Measurements from ENCODE around the gene SAP30BP. TPM values are rescaled to one million over a fixed set of nuclear protein-coding genes. Genes with fewer than 3 reads are reported as not detected.
A peak's percentile ranks its signal among the peaks of the same experiment; 100 is the strongest.

SAP30BP gene
- total RNA-seq, 1 experiment from 2014 or later, result 89.7 TPM

DNA sequence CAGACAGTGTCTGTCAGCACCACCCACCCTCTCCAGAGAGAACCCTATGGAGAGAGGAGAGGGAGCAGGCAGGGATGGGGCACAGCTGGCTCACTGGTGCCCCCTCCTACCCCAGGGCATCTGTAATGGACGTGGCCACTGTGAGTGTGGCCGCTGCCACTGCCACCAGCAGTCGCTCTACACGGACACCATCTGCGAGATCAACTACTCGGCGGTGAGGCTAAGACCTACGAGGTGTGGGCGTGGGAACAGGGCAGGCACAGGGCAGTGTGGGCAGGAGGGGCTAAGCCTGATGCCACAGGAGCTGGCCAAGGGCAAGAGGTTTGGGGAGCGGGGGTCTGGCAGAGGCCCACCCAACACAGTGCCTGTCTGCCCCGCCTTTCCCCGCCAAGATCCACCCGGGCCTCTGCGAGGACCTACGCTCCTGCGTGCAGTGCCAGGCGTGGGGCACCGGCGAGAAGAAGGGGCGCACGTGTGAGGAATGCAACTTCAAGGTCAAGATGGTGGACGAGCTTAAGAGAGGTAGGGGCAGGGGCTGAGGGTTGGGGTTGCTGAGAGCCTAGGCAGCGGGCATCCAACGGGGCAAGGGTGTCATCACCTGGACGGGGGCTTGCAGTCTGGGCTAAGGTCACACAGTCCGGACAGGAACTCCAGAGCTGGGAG lies 69.2 kb downstream of the SAP30BP start:
- Histone ChIP-seq H2BK12ac (ENCODE audit: insufficient read length, low read depth, low read length) (no peak overlapping the region), H3K27ac (ENCODE audit: insufficient read length, low read depth, low read length) (no peak overlapping the region), H2BK15ac (ENCODE audit: low read depth, low read length) (no peak overlapping the region), H3K4me2 (ENCODE audit: insufficient read depth, insufficient read length, low read length) (no peak overlapping the region), H2BK5ac (ENCODE audit: insufficient read length, low read length) (no peak overlapping the region), H3K56ac (ENCODE audit: insufficient read length, low read depth, low read length) (no peak overlapping the region), H2BK120ac (ENCODE audit: low read depth, low read length, poor library complexity, severe bottlenecking) (no peak overlapping the region), H2AFZ (ENCODE audit: low read length) (no peak overlapping the region), H4K91ac (ENCODE audit: insufficient read length, low read depth, low read length) (no peak overlapping the region), H3K79me2 (ENCODE audit: insufficient read depth, low read length) (no peaks in the 10 kb centered on the region), H3K23me2 (ENCODE audit: insufficient read length, low read depth, low read length, poor library complexity, severe bottlenecking) (no peaks in the 10 kb centered on the region), H3K18ac (ENCODE audit: insufficient read length, low read depth, low read length) (no peak overlapping the region), H3K27me3 (ENCODE audit: insufficient read depth, low read length) (no peaks in the 10 kb centered on the region), H3K79me1 (ENCODE audit: insufficient read depth, low read depth, low read length, poor library complexity, severe bottlenecking) (no peaks in the 10 kb centered on the region), H4K20me1 (ENCODE audit: control insufficient read depth, insufficient read depth, insufficient read length) (no peaks in the 10 kb centered on the region), H3K23ac (ENCODE audit: insufficient read length, low read depth, low read length) (no peak overlapping the region), H3K9me3 (ENCODE audit: control insufficient read depth, low read depth, low read length) (no peaks in the 10 kb centered on the region), H2BK20ac (ENCODE audit: low read depth, low read length, poor library complexity, severe bottlenecking) (no peak overlapping the region), H4K8ac (replicated peaks; ENCODE audit: insufficient read length, low read depth, low read length) (no peak overlapping the region), H3T11ph (ENCODE audit: low read length) (no peak overlapping the region), H2AK5ac (ENCODE audit: insufficient read length, low read length) (no peak overlapping the region), H3K4ac (ENCODE audit: low read depth, low read length) (no peak overlapping the region), H3K9ac (ENCODE audit: extremely low read depth, insufficient read length, low read length) (no peak overlapping the region), H4K5ac (ENCODE audit: insufficient read length, low read depth, low read length) (no peak overlapping the region), H3K14ac (ENCODE audit: insufficient read depth, low read length) (no peak overlapping the region), H3K4me1 (ENCODE audit: insufficient read depth, low read length) (no peaks in the 10 kb centered on the region)
- Mint-ChIP-seq H3K4me1 (peaks cover 7% of the 10 kb centered on the region in 2 experiments), H3K36me3 (ENCODE audit: insufficient read depth in 1 of 3, low read depth in 3 of 3) (no peaks in the 10 kb centered on the region), H3K27me3 (ENCODE audit: low read depth) (no peaks in the 10 kb centered on the region), H3K9me3 (no peaks in the 10 kb centered on the region), H3K27ac (peak overlapping the region in 2 of 3 experiments; percentile 67 to 83; a peak in 2 of 7 replicates), H3K4me3 (no peak overlapping the region)
- TF ChIP-seq, protein P1, sequence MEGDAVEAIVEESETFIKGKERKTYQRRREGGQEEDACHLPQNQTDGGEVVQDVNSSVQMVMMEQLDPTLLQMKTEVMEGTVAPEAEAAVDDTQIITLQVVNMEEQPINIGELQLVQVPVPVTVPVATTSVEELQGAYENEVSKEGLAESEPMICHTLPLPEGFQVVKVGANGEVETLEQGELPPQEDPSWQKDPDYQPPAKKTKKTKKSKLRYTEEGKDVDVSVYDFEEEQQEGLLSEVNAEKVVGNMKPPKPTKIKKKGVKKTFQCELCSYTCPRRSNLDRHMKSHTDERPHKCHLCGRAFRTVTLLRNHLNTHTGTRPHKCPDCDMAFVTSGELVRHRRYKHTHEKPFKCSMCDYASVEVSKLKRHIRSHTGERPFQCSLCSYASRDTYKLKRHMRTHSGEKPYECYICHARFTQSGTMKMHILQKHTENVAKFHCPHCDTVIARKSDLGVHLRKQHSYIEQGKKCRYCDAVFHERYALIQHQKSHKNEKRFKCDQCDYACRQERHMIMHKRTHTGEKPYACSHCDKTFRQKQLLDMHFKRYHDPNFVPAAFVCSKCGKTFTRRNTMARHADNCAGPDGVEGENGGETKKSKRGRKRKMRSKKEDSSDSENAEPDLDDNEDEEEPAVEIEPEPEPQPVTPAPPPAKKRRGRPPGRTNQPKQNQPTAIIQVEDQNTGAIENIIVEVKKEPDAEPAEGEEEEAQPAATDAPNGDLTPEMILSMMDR (conservative IDR thresholded peaks at IDR 0.05), result no peak
- WGBS (ENCODE audit: extremely low coverage, insufficient read length, low lambda C conversion rate), result no CpG with 5 or more reads among the region's 26 CpGs
- DNase-seq, result no peak

All from H9 (cell line).